K562 (cell line): ENCODE results near the gene SELENOI. TPM values are rescaled to one million over a fixed set of nuclear protein-coding genes. Genes with fewer than 3 reads are reported as not detected.

Source experiments
- ARID3A ChIP-seq: IDR thresholded peaks from 2 replicates; pipeline ENCODE4 v1.6.1; 2012; ENCODE audit warnings: low read depth, low read length, improper control_type of control experiment, borderline replicate concordance
- BCLAF1 ChIP-seq, 2 experiments: fragments of 450-650 bp in 1 of 2; IDR thresholded peaks; 2 replicates each; pipeline ENCODE4 v1.6.1; 2011 to 2017; ENCODE audit warnings: low read depth in 2 of 2, antibody characterized with exemption in 1 of 2, borderline replicate concordance in 1 of 2, low read length in 1 of 2, mild to moderate bottlenecking in 1 of 2, mixed read lengths in 1 of 2; ENCODE audit not compliant: control insufficient read depth in 1 of 2
- CEBPB ChIP-seq: fragments of 450-650 bp; IDR thresholded peaks from 2 replicates; pipeline ENCODE4 v1.6.1; 2016; ENCODE audit warnings: missing genetic modification characterization, missing compliant biosample characterization
- FOXA3 ChIP-seq, 2 experiments: fragments of 450-650 bp in 1 of 2; sonication (generic) in 1 of 2; formaldehyde crosslinking; IDR thresholded peaks in 1 of 2; conservative IDR thresholded peaks in 1 of 2; 2 replicates each; pipeline versions ENCODE4 v1.4.0 to v1.8.0; 2020 to 2022; ENCODE audit warnings: mild to moderate bottlenecking in 2 of 2, missing genetic modification reagents in 1 of 2
- FOXK1 ChIP-seq: sonication (generic); formaldehyde crosslinking; IDR thresholded peaks from 2 replicates; pipeline ENCODE4 v1.8.0; 2022; ENCODE audit warnings: missing genetic modification reagents, mild to moderate bottlenecking, borderline replicate concordance
- FOXM1 ChIP-seq, 2 experiments: fragments of 450-650 bp in 1 of 2; sonication (generic) in 1 of 2; formaldehyde crosslinking in 1 of 2; IDR thresholded peaks; 2 replicates each; pipeline versions ENCODE4 v1.6.1 to v1.9.0; 2017 to 2022; ENCODE audit warnings: low read depth in 2 of 2, mild to moderate bottlenecking in 2 of 2, missing genetic modification reagents in 1 of 2, moderate library complexity in 1 of 2
- SIN3A ChIP-seq, 2 experiments: fragments of 150-350 bp in 1 of 2; IDR thresholded peaks; 2 replicates each; pipeline ENCODE4 v1.6.1; 2011 to 2016; ENCODE audit warnings: borderline replicate concordance in 2 of 2, low read depth in 2 of 2, low read length in 2 of 2, mild to moderate bottlenecking in 2 of 2, moderate library complexity in 2 of 2; ENCODE audit not compliant: control insufficient read depth in 1 of 2
- SIN3B ChIP-seq: fragments of 450-650 bp; IDR thresholded peaks from 2 replicates; pipeline ENCODE4 v1.6.1; 2017; ENCODE audit warnings: low read depth, mild to moderate bottlenecking, moderate library complexity
- SRF ChIP-seq, 2 experiments: fragments of 250-450, 450-650 bp in 1 of 2; sonication (Bioruptor Pico) in 1 of 2; sonication (generic) in 1 of 2; formaldehyde crosslinking; IDR thresholded peaks; 2 replicates each; pipeline versions ENCODE4 v1.5.0 to v1.5.1; 2020 to 2022; ENCODE audit warnings: mild to moderate bottlenecking in 1 of 2, missing genetic modification reagents in 1 of 2
- THAP7 ChIP-seq: fragments of 250-450 bp; sonication (Bioruptor Pico); IDR thresholded peaks from 2 replicates; pipeline ENCODE4 v1.5.0; 2021
- TRIM25 ChIP-seq: fragments of 450-650 bp; IDR thresholded peaks from 2 replicates; pipeline ENCODE4 v1.7.0; 2016; ENCODE audit warnings: borderline replicate concordance
- USF2 ChIP-seq: sonication (generic); formaldehyde crosslinking; IDR thresholded peaks from 2 replicates; pipeline ENCODE4 v1.5.0; 2020; ENCODE audit warnings: missing genetic modification reagents
- ZC3H4 ChIP-seq: sonication (generic); formaldehyde crosslinking; IDR thresholded peaks from 2 replicates; pipeline ENCODE4 v1.9.0; 2021; ENCODE audit warnings: missing genetic modification reagents, borderline replicate concordance
- ZFX ChIP-seq: sonication (generic); formaldehyde crosslinking; IDR thresholded peaks from 2 replicates; pipeline ENCODE4 v1.8.0; 2022; ENCODE audit warnings: mild to moderate bottlenecking, missing genetic modification reagents, moderate library complexity
- ZNF431 ChIP-seq: sonication (generic); formaldehyde crosslinking; IDR thresholded peaks from 2 replicates; pipeline ENCODE4 v1.8.0; 2022; ENCODE audit warnings: mild to moderate bottlenecking, missing genetic modification reagents
- ZNF707 ChIP-seq: fragments of 250-450 bp; sonication (Bioruptor Pico); conservative IDR thresholded peaks from 2 replicates; pipeline ENCODE4 v1.8.0; 2022; ENCODE audit warnings: inconsistent platforms, mild to moderate bottlenecking, moderate library complexity
- polyA plus RNA-seq, 8 experiments: library from polyadenylated mRNA; depleted of rRNA in 4 of 8; stranded (reverse) in 5 of 8; unstranded in 3 of 8; fragments of >200 nt; fragmentation: Nextera tagmentation in 2 of 8; fragmentation: Illumina TruSeq in 1 of 8; extraction: Ambion mirVana in 2 of 8; extraction: Trizol in 1 of 8; gene quantifications; 2 replicates each; pipeline versions ENCODE4 v1.2.1 to v1.2.3, GENCODE V29; 2011 to 2014; ENCODE audit warnings: inconsistent platforms in 1 of 8, missing spikeins in 1 of 8
- total RNA-seq, 7 experiments: library from RNA; depleted of rRNA in 6 of 7; stranded (reverse); fragments of >200 nt in 6 of 7; fragmentation: Illumina TruSeq in 2 of 7; extraction: Trizol in 2 of 7; gene quantifications; 2 replicates each; pipeline versions ENCODE4 v1.2.1 to v1.2.3, GENCODE V29; 2011 to 2021; ENCODE audit warnings: low replicate concordance in 1 of 7

Gene SELENOI
- total and polyA plus RNA-seq, 9 of the 15 experiments (the other 6 are each of a cell fraction or from before 2014, with no cell fraction given), result 9.6 to 46.9 (median 24.4) TPM

- TF ChIP-seq BCLAF1 (IDR thresholded peaks at IDR 0.05; ENCODE audit: borderline replicate concordance in 1 of 2, control insufficient read depth in 1 of 2, low read depth in 2 of 2, low read length in 1 of 2) (no peak), USF2 (CRISPR knock-in tag) (no peak), CEBPB (tag) (peak; percentile 59; the same call in 1 of the 2 replicates), ZNF431 (CRISPR knock-in tag) (no peak), THAP7 (no peak), FOXM1 (IDR thresholded peaks at IDR 0.05; ENCODE audit: low read depth) (peak; percentile 12; the same call in 1 of the 2 replicates), FOXM1 (CRISPR knock-in tag; IDR thresholded peaks at IDR 0.05; ENCODE audit: low read depth) (no peak), ZC3H4 (no peak), SIN3B (peak; percentile 18; the same call in 1 of the 2 replicates), ZFX (no peak), ZNF707 (CRISPR knock-in tag) (no peak), SRF (CRISPR knock-in tag; IDR thresholded peaks at IDR 0.05) (no peak; a peak in 1 of 4 replicates), SIN3A (IDR thresholded peaks at IDR 0.05; ENCODE audit: borderline replicate concordance in 2 of 2, control insufficient read depth in 1 of 2, low read depth in 2 of 2, low read length in 2 of 2) (no peak), ARID3A (peak; percentile 82), FOXA3 (CRISPR knock-in tag; conservative IDR thresholded peaks at IDR 0.05 in 1 of 2, IDR thresholded peaks at IDR 0.05 in 1 of 2) (no peak; a peak in 1 of 4 replicates), FOXK1 (CRISPR knock-in tag) (no peak), TRIM25 (no peak)
Observed at GRCh38 chr2:26355038-26355995, 9.4 kb downstream of the SELENOI start (continued).
